Measurements from ENCODE around the gene NFIA.
"Not testable (repeated sequence)": the region's sequence is repeated elsewhere in the genome, so short reads cannot be mapped to it uniquely, and the experiment has no call there.

Gene NFIA

DNA sequence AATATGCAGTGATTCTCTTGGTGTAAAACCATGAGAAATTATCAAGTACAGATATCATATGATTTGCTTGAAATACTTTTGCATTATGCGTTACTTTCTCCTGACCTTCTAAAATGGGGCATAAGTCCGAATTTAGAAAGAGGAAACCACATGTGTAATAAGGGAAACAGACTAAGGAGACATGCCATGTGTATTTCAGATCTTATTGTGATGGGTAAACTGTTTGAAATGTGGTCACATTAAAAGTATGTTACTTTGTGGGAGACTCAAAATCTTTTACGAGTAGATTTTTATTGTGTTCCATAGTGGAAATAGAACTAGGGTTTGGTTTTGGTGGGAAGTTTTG is 173.0 kb downstream of the NFIA start:
- no peak for DNase-seq

DNA sequence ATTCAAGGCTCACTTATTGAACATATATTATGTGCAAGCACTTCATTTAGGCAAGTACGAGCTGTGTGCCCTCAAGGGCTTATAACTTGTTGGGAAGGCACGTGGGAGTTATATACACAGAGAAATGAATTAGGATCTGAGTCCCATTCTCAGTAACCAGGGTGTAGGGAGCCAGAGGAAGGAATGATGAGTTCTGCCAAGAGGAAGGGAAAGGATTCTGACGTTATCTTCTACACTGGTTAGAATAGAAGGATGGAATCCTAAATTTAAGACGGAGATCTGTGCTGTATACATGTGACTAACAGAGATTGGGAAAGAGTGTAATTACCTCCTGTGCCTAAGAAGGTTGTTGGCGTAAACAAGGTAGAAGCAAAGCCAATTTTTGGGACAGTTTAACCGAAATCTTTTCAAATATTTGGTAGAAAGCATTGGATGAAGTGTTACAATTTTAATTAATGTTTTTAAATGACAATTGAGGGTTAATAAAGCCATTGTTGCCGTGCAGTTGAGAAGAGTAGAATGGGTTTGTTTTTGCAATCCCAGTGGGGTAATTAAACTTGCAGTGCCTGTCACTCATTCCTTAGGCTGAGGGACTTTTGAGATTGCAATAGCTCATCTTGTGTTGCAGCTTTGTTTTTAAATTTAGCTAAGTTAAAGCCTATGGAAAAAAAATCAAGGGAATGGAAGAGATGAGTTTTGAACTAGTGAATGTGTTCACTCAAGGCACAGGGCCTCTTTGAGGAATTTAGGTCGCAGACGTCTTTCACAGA is 177.2 kb downstream of the NFIA start:
- no peak for DNase-seq

DNA sequence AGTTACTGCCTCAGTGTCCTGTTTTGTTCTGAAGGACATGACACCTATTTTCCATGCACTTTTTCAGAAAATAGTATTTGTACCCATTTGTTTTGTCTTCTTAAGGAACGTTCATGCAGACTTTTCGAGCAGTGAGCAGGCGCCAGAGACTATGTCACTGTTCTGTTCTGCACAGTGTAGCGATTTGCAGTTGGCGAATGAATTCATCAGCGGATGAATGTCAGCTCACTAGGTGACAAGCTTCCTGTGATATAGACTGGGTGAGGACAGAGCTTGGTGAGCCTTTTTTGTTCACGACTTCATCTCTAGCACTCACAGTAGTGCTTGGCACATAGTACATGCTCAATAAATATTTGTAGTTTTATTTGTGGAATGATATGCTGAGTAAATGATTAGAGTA is 177.8 kb downstream of the NFIA start:
- no peak for DNase-seq

DNA sequence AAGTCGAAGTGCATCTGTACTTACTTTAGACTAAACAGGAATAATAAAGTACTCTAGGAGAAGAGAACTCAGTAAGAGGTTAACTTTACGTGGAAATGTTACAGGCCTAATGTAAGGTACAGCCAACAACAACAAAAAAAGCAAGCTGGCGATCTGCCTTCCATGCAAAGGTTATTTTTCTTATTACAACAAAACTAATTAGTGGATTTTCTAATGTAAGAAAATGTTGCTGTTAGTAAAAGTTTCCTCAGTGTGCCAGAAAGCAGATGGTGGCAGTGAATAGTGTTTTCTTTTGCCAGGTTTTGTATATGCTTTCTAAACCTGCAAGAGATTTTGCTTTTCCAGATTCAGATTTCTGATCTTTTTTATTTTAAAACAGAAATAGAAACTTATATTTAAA is 179.2 kb downstream of the NFIA start:
- no peak for DNase-seq

DNA sequence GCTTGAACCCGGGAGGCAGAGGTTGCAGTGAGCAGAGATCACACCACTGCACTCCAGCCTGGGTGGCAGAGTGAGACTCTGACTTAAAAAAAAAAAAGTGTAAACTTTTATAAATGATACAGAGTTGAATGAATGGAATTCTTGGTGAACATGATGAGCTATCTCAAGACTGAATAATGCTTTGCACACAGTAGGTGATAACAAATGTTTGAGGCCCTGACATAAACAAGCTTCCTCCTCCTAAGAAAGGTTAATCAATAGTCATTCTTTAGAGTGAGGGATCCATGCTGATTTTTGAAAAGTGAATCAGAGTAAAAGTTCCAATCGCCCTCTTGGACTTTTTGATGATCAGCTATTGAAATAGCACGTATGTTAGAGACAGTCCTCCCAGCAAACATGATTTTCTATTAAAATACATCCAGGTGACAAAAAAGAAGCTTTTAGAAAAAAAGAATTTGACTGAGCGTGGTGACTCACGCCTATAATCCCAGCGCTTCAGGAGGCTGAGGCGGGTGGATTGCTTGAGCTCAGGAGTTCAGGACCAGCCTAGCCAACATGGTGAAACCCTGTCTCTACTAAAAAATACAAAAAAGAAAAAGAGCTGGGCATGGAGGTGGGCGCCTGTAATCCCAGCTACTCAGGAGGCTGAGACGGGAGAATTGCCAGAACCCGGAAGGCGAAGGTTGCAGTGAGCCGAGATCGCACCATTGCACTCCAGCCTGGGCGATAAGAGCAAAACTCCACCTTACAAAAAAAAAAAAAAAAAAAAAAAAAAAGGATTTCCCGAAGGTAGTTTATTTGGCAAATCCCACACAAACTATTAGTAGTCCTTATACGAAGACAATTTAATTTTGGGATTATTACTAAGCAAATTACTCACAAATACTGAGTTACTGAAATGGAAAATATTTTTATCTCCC is 181.8 kb downstream of the NFIA start:
- DNase-seq, result no peak

DNA sequence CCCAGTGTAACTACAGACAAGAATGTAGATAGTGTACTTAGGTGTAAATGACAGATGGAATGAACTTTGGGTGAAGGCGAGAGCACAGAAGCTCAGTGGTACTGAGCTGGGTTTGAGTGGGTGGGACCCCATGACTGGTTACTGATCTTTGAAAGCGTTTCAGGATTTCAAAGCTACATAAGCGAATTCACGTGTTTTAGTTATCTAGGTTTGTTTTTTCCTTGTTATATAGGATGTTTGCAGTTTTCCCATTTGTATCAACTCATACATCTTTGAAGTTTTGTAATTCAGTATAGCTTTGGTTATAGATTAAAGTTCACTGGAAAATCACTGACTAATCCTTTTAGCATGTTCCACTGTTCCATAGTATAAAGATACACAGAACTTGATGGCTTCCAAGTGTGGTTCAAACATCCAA is 182.5 kb downstream of the NFIA start:
- no peak for DNase-seq

DNA sequence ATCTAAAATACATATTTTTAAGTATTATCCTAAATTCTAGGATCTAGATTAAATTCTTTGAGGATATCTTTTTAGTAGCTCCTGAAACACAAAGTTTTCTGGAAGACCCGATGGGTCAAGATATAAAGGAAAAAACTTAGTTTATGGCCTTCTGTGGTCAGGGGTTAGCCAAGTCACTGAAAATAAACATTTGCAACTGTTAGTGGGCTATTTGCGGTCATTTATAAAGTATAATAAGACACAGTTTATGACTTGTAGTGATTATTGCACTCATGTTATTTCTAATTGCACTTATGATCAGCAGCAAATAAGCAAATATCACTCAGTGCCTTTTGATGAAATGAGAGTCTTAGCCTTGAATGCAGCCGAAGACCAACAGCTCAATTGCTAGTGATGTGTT is 183.3 kb downstream of the NFIA start:
- DNase-seq, result no peak

DNA sequence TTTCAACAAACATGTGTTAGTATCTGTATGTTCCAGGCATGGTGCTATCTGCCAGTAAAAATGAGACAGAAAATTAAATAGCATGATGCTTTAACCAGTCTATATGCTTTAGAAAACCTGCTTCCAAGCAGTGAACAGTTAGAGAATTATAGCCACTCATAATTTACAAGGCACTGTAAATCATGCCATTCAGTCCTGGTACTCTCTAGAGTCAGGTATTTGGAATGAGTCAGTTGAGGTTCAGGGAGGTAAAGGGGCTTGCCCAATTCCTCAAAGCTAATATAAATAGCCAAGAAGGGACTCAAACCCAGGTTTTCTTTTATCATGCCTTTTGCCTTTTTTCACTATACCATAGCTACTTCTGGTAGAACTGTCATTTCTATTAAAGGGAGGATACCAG is 184.4 kb downstream of the NFIA start:
- no peak for DNase-seq

DNA sequence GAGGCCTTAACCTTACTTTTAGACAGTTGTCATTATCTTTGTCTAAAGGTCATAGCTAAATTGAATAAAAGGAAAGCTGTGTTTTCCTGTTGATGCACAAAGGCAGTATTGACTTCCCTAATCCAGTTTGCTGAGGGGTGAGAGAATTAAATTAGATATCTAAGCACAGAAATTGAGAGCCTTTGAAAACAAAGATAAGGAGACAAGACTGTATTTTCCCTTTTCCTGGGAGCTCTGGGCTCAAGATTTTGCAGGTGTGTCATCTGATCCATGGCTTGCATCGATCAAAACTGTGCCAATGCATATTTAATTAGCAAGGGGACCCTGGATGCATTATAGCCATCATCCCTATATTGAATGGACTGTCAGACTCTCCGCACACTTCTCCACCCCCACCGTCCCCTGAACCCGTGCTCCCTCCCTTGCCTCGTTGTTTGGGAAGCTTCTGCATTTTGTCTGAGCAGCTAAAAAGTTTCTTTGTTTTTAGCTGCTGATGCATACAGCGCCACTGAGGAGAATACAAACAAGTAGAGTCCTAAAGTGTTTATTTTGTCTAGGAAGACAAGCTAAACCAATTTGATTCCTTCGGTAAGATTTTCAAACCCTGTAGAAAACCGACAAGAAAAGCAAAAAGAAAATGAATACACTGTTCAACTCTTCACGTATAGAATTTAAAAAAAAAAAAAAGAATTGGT is 186.3 kb downstream of the NFIA start:
- no peak for DNase-seq

DNA sequence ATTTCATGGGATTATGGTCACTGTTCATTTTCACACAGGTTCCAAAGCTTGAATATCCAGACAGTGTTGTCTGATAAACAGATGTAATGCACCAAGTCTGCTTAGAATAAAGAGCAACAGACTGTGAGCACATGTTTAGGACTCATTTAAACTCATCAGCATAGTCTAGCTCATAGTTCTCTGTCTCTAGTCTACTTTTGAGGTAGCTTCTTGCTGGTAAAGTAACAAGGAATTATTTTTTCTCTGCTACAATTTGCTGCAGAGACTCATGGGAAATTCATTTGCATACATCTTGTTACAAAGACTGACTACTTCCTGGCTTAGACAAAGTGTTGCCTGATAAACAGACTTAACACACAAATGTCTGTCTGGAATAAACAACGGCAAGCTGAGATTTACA is 187.2 kb downstream of the NFIA start:
- DNase-seq, result no peak

DNA sequence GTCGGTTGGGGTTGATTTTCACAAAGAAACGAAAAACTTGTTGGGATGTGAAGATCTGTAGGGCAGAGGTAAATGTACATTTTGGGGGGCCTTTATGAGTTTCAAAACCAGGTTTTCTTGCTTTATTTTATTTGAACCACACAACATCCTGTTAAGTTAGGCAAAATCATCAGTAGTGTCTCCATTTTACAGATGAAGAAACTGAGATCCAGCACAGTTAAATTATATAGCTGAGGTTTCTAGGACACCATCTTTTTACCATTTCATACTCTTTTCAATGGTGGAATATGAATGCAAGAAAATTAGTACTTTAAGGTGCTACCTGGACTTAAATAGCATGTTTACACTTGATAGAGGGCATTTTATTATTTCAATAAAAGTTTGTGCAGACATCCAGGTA is 187.7 kb downstream of the NFIA start:
- DNase-seq, result no peak

DNA sequence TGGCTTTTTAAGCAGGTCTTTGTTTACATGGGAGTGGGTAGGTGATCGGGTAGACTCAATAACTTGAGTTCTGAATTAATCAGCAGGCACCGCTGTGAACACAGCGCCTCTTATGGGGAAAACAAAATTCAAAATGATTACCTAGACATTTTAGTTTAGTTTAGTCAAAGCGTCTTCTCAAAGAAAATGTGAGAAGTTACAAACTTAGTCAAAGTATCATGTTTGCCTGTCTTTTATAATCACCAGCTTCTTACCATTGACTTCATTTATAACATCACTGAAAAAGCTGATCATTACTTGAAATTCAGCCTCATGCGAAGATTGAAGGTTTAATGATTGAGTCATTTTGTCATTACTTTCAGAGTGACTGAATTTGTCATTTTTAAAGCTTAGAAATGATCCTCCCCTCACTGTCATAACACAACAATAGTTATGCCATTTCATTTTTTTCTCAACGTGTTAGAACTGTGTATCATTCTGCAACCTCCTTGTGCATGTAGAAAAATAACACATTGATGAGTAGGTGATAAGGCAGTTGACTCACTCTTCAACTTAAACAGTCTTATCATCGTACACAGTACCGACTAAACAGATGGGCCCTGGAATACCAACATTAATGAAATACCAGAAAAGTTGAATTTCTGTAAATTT is 188.5 kb downstream of the NFIA start:
- DNase-seq, result peak in 1 of 2 donors; percentile 2

DNA sequence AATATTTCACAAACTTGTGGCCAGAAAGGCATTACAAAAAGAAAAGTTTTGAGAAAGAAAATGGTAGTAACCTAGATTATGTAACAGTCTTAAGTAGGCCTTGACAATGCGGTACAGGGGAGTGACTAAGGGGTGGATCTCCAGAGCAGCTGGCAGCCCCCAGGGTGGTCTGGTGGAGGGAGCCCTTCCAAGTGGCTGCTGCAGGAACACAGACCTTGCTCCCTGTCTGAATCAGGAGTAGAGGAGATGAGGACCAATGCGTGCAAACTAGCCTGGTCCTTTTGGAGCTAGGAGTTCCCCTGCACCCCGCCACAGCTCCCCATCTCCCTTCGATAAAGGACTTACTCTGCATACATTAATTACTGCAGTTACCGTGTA is 189.0 kb downstream of the NFIA start:
- no peak for DNase-seq

DNA sequence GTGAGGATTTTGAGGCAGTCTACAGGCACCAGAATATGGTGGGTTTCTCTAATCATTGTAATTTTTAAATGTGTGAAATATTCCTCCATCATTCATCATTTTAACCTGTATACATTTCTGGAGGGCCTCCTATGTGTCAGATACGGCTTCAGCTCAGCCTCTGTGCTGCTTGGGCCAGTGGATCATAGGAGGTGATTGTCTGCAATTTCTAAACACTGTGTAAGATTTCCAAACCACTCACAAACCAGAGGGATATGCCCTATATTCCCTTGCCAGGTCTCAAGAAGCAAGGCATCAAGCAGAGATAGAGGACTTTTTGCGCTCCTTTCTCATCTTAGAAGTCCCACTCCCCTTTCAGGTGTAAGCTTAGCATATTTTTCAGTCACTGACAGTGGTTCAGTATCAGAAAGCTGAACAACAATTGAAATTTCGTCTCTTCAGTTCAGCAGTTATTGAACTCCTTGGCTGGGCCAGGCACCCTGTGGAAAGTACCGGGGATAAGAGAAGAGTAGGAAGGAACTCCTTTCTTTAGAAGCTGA is 190.9 kb downstream of the NFIA start:
- no peak for DNase-seq

DNA sequence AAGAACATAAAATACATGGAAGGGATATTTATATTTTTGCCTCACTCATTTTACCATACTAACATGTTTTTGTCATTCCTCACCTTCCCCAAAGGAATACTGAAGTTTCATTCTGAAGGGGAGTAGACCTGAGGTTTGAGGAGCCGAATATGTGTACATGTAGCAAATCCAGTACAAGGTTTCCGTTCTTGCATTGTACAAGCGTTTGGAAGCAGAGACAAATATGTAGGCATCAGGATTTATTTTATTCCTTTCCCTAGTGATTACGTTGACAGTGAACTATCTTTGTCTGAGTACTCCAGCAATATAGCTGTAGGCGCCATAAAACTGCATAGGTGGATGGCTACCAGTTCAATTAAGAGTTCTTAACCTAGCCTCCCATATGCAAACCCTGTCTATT is 191.5 kb downstream of the NFIA start:
- no peak for DNase-seq

DNA sequence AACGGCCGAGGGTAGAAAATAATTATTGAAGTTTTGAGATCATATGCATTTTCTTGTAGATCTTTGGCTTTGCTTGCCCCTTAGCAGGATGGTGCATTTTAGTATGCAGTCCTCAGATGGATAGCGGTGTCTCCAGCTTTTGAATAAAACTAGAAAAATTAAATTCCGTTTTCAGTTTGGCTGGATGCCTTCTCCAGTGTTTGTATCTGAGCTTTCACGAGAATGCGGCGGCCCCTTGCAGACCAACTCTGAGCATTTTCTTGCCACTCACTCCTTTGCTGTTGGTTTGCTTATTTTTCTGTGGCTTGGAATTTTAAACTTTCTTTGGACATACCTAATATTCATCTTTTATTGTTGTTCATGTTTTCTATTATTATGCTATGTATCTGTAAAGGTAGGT is 192.6 kb downstream of the NFIA start:
- DNase-seq, result no peak

DNA sequence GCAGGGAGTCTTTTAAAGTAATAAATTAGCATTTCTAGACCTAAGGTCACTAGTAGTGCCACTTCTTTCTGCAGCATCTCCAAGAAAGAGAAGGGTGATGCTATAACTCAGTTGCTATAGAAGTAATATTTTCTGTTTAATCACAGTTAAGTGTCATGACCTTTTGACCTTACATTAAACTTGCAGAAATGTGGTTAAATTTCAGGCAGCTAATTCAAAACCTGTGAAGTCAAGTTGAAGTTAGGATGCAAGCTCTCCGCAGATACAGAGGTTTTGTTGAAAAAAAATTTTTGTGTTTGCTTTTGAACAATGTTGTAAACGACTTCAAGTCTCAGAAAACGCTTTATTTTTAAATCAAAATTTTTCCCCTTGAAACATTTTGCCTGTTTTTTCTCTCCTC is 193.9 kb downstream of the NFIA start:
- no peak for DNase-seq

DNA sequence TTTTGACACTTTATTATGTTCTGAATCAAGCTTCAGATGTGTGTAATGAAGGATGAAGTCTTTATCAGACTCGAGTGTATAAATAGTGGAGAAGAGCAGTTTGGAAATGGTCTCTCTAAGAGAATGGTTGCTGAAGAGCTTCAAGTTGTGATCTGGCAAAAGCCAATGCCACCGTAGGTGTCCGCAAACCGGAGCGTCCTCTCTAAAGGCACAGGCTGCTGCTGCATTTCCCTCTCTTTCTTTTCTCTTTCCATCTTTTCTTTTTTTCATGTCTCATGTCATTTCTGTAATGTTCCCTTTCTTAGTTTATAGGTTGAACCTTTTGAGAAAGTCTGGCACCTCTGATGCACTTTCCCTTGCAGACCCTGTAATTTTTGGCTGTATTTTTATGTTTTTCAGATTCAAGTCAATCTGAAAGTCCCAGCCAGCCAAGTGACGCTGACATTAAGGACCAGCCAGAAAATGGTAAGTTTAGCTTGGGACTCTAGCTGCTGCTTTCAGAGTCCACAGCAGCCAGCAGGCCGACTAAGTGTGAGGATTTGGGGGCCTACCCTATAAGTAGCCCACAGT is 194.8 kb downstream of the NFIA start:
- DNase-seq, result no peak

DNA sequence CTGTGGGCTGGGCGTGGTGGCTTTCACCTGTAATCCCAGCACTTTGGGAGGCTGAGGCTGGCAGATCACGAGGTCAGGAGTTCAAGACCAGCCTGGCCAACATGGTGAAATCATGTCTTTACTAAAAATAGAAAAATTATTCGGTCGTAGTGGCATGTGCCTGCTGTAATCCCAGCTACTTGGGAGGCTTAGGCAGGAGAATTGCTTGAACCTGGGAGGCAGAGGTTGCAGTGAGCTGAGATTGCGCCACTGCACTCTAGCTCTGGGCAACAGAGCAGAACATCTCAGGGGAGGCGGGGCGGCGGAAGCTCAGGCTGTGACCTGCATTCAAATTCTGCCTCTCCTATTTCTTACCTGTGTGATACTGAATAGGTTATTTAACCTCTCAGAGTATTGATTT is 196.1 kb downstream of the NFIA start:
- DNase-seq, result not testable (repeated sequence)

DNA sequence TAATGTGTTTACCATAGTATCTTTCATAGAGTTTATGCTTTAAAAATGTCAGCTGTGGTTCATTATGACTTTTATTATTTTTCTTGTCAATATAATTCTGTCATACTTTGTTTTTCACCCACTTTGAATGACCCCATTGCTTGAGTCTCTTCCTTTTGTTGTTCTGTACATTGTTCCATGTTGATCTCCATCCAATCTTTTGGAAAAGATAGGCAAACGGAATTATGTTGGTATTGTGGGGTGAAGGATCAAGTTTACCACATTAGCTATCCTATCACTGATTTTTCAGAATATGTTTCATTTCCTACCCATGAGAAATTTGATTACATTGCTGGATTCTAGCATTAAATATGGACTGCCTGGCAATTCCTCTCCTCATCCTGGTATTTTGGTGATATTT is 196.6 kb downstream of the NFIA start:
- no peak for DNase-seq

DNA sequence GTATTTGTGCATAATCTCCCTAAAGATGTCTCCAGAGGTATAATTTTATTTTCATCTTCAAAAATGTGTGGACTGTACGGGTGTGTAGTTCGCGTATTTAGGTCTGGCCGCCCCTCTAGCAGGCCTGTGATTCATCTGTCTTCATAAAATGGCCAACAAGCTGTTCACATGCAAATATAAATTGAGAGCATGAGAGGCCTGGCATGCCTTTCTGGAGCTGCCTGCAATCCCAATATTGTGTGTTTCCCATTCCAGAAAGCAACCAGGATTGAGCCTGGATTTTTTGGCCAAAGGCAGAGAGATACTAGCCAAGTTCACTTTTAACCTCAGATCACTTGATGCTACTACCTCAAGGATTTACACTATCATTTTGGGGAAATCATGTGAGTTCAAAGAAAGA is 197.2 kb downstream of the NFIA start:
- no peak for DNase-seq

DNA sequence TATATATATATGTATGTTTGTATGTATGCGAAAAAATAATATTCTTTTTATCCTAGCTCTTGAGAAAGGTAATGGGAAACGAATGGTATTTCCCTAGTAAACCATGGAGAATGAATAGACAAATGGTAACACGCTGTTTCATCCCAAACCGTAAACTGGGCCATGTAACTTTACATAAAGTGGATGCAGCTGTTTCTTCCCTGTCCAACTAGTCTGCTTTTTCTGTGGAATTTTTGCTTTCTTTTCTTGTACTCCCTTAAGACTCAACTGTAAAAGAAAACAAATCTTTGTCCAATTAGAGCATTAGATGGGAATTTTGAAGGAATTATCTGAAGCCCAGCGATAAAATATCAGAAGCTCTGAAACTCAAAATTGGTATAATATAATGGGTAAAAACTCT is 198.1 kb downstream of the NFIA start:
- DNase-seq, result no peak

DNA sequence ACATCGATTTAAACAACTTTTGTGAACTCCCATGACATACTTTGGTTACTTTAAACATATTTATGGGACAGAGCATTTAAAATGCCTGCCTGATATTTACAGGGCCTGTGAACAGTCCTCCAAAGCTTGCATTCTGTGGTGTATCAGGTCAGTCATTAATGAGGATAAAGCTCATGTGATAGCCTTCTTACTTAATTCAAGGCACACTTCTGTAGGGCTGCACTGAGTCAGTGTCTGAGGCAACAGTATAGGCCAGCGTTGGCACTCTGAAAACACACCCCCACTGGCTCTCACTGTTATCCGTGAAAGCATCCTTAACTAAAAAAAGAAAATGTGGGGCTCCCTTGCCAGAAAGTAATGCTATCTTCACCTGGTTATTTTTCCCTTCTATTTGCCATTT is 200.0 kb downstream of the NFIA start:
- no peak for DNase-seq
